Stimulated activated CD8-positive, alpha-beta memory T cell treated with anti-CD3 and anti-CD28 coated beads, Interleukin-4, amount 100 ng/mL, for 1 hour (primary cell): ENCODE data around the gene ZMYND19.
"Not testable (repeated sequence)": the region's sequence is repeated elsewhere in the genome, so short reads cannot be mapped to it uniquely, and the experiment has no call there.

ENCODE experiments used
- DNase-seq, 2 donors: peaks; one replicate each; pipeline ENCODE4 v3.0.0-alpha.2; 2020; ENCODE audit warnings: low read depth in 2 of 2, low spot score in 1 of 2

ZMYND19 gene

GRCh38 chr9:137534256-137535119 lies 55.8 kb downstream of the ZMYND19 start:
- DNase-seq: no peak

GRCh38 chr9:137532891-137533468 lies 57.3 kb downstream of the ZMYND19 start:
- DNase-seq: not testable (repeated sequence)
